BE2C (cell line): Measurements from ENCODE around the gene PHLDB2.

Source experiments
- DNase-seq: peaks from one replicate; pipeline ENCODE4 v3.0.0-alpha.2; 2020
- H3K27me3 ChIP-seq: fragments of 250-450 bp; sonication (Bioruptor Pico); 2 replicates; pipeline ENCODE4 v1.5.1; 2020; ENCODE audit warnings: mild to moderate bottlenecking
- H3K36me3 ChIP-seq: fragments of 250-450 bp; sonication (Bioruptor Pico); 2 replicates; pipeline ENCODE4 v1.5.1; 2020; ENCODE audit warnings: mild to moderate bottlenecking
- H3K4me1 ChIP-seq: fragments of 250-450 bp; sonication (Bioruptor Pico); 2 replicates; pipeline ENCODE4 v1.5.1; 2020
- H3K4me3 ChIP-seq: 2 replicates; pipeline ENCODE4 v1.5.1; 2011; ENCODE audit warnings: low read depth, low read length
- H3K9me3 ChIP-seq: fragments of 250-450 bp; sonication (Bioruptor Pico); 2 replicates; pipeline ENCODE4 v1.5.1; 2020
- CTCF ChIP-seq: IDR thresholded peaks from 2 replicates; pipeline ENCODE4 v1.5.1; 2012; ENCODE audit warnings: mild to moderate bottlenecking, low read depth, low read length

PHLDB2 gene

DNA sequence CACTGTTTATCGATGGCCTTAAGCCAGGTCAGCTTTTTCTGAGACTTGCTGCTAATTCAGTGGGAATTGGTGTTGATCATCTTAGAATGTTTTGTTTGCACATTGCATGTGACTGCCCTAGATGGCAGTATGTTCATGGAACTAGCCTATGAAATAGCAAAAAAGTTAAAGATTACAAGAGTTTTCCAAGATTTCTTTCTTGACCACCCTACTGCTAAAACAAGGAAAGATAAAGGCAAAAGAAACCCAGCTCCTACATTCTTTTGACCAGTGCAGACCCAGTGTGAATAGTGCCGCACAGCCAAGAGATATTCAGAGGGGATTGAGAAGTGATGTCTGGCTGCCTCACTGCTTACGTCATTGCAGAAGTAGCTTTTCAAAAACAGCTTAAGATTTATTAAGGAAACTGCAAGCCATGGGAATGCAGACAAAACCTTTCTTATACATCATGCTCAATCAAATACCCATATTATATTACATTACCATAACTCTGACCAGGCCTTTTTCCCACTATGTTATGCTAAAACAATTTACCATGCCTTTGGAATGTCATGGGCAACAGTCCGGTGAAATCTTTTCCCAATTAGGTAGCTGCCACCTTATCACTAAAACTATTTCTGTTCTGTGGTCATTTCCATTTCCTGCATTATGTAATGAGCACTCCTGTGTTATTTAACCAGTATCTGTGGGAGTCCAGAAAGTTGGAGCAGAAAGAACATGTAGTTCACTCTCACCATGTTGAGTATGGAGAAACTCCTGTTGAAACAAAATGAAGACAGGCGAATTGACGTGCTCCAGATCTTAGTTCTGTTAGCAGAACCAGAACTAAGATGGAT is 6.0 kb downstream of the PHLDB2 start:
- DNase-seq: no peak
- H3K9me3 ChIP-seq: no peaks in the 10 kb centered on the region
- H3K27me3 ChIP-seq: peaks cover 27% of the 10 kb centered on the region
- H3K36me3 ChIP-seq: no peaks in the 10 kb centered on the region
- no peak overlapping the region for H3K4me3 ChIP-seq
- TF ChIP-seq CTCF: no peak
- H3K4me1 ChIP-seq: no peaks in the 10 kb centered on the region

DNA sequence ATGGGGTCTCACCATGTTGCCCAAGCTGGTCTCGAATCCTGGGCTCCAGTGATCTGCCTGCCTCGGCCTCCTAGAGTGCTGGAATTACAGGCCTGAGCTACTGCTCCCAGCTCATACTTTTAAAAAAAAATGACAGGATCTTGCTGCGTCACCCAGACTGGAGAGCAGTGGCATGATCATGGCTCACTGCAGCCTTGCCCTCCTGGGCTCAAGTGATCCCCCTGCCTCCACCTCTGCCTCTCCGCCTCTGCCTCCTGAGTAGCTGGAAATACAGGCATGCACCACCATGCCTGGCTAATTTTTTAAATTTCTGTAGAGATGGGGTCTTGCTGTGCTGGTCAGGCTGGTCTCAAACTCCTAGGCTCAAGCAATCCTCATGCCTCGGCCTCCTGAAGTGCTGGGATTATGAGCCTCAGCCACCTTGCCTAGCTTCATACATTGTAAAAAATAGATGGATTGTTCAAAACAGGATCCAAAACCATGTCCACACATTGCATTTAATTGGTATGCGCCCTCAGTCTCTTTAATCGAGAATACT is 8.9 kb downstream of the PHLDB2 start:
- TF ChIP-seq CTCF: no peak
- Histone ChIP-seq H3K9me3 (no peaks in the 10 kb centered on the region), H3K27me3 (no peaks in the 10 kb centered on the region), H3K36me3 (no peaks in the 10 kb centered on the region), H3K4me3 (no peak overlapping the region), H3K4me1 (no peaks in the 10 kb centered on the region)
- no peak for DNase-seq

DNA sequence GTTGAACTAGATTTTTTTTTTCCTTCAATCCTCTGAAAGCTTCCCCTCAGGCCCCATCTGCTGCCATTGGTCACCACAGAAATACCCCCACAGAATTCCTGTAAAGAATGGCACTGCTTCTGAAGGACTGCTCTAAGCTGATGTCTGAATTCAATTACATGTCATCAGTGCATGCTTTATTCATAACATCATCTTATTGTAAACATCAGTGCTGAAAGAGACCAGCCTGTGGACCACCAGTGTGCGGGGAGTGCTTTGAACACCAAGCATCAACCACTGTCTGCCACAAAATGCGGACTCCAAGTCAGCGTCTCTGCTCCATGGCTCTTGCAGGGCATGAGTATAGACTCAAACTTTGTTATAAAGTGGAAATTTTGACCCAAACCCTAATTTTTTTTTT is 11.6 kb downstream of the PHLDB2 start:
- TF ChIP-seq CTCF: no peak
- no peak for DNase-seq
- no peaks in the 10 kb centered on the region for H3K27me3 ChIP-seq
- no peaks in the 10 kb centered on the region for H3K36me3 ChIP-seq
- H3K9me3 ChIP-seq: no peaks in the 10 kb centered on the region
- H3K4me1 ChIP-seq: no peaks in the 10 kb centered on the region
- no peak overlapping the region for H3K4me3 ChIP-seq

DNA sequence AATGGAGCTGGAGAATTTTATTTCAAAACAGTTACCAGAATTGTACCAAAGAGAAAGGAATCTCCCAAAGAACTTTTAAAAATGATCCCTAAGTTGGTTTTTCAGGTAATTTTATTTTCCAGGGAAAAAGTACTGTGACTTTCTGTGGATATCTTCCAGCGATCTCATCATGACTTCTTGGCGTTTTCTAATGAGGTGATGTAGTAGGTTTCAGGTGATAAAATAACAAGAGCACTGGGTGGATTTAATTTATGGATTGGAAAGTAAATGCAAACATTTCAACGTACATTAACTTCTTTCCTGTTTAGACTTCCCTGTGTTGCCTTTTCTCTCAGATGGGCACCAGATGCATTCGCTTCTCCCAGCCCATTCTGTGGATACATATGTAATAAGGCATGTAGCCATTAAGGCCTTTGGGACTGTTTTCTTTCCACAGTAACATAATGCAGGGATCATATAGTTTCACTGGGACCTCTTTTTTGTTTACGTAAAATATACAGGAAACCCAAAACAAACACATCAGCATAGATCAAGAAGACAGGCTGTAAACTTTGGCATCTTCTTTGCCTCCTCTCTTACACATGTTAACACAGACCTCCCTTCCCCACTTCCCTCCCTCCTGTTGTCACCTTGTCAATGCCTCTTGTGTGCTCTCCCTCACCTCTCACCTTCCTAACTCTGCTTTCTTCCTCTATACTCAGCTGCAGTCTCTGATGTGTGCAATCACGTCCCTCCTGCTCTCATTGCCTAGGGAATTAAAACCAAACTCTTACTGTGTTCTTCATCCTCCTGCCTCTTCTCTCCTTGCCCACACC is 13.0 kb downstream of the PHLDB2 start:
- no peaks in the 10 kb centered on the region for H3K9me3 ChIP-seq
- H3K4me3 ChIP-seq: no peak overlapping the region
- H3K36me3 ChIP-seq: no peaks in the 10 kb centered on the region
- TF ChIP-seq CTCF: no peak
- H3K4me1 ChIP-seq: no peaks in the 10 kb centered on the region
- DNase-seq: no peak
- H3K27me3 ChIP-seq: no peaks in the 10 kb centered on the region

DNA sequence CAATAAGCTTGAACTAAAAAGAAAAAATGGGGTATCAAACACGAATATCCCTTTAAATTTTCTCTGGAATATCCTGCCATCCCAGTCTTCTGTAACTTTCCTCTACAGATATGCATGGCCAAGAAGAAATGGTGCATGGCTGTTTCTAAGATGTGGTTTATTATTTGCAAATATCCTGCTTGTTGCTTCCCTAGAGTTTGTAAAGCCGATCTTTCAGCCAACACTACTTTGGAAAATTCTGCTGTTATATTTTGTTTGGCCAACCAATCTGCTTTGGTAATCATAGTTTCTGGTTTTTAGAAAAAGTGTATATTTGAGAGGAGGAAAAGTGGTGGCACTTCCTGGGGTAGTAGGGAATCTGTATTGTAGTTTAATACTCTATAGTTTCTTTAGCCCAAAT is 13.9 kb downstream of the PHLDB2 start:
- Histone ChIP-seq H3K27me3 (no peaks in the 10 kb centered on the region), H3K4me1 (no peaks in the 10 kb centered on the region), H3K9me3 (no peaks in the 10 kb centered on the region), H3K4me3 (no peak overlapping the region), H3K36me3 (no peaks in the 10 kb centered on the region)
- DNase-seq: no peak
- no peak for TF ChIP-seq CTCF
